Panc1 (cell line): ENCODE measurements around the gene BRCA2.

Experiments used
- CTCF ChIP-seq: fragments of 450-650 bp; IDR thresholded peaks from 2 replicates; pipeline ENCODE4 v1.5.1; 2017; ENCODE audit warnings: mild to moderate bottlenecking
- POLR2AphosphoS5 ChIP-seq: IDR thresholded peaks from 2 replicates; pipeline ENCODE4 v1.6.1; 2012; ENCODE audit warnings: mild to moderate bottlenecking, low read depth, low read length, moderate library complexity
- SIN3A ChIP-seq: IDR thresholded peaks from 2 replicates; pipeline ENCODE4 v1.6.1; 2012; ENCODE audit warnings: low read depth, mild to moderate bottlenecking, low read length, moderate library complexity, borderline replicate concordance; ENCODE audit not compliant: insufficient read depth

- no peak for TF ChIP-seq CTCF
- no peak for TF ChIP-seq POLR2AphosphoS5
- TF ChIP-seq SIN3A: no peak
These were observed 112.7 kb downstream of the BRCA2 start, which contains the start of gene N4BP2L1 for GRCh38 chr13:32427852-32428580.
